NT2/D1 (cell line): Measurements from ENCODE around the gene KIFC3.

ENCODE experiments used
- SUZ12 ChIP-seq: IDR thresholded peaks from 2 replicates; pipeline ENCODE4 v1.6.1; 2011; ENCODE audit not compliant: insufficient read length, insufficient read depth; ENCODE audit errors: extremely low read depth
- YY1 ChIP-seq: IDR thresholded peaks from 2 replicates; pipeline ENCODE4 v1.6.1; 2011; ENCODE audit not compliant: insufficient read length, insufficient read depth
- ZNF274 ChIP-seq: IDR thresholded peaks from 2 replicates; pipeline ENCODE4 v1.6.1; 2011; ENCODE audit warnings: mild to moderate bottlenecking, low read depth, low read length

DNA sequence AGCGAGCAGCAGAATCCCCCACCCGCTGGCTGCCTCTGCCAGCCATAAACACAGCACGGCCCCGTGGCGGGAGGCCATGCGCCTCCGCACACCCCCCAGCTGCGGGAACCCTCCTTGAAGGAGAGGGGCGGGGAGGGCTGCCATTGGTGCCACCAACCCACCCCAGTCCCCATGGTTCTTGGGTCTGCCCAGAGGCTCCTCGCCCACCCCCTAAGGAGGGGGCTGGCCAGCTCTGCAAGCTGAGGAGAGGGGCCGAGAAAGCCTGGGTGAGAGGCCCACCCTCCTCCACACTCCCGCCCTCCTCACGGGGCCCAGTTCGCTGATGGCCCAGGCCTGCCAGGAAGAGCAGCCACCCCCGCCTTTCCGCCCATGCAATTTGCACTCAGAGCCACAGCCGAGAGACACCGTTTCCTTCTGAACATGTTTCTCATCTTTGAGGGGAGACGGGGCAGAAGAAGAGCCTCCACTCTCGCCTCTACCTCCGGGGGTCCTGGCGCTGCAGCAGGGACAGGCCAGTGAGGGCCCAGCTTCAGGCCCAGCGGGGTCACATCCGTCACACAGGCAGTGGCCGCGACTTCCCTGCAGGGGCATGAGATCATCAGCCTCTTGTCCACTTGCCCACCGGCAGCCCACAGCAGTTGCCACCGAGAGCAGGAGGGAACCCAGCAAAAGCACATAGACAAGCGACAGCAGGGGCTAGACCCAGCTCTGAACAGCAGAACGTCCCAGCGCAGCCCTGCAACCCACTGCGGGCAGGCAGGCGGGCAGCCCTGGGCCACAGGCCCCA, 43.8 kb downstream of the KIFC3 start:
- TF ChIP-seq YY1 (no peak), SUZ12 (no peak), ZNF274 (no peak)
